ENCODE data around the gene EHBP1. TPM values are rescaled to one million over a fixed set of nuclear protein-coding genes. Genes with fewer than 3 reads are reported as not detected.
A peak's percentile ranks its signal among the peaks of the same experiment; 100 is the strongest.

EHBP1 gene
- total RNA-seq, 1 donor from 2014 or later = 46.5 TPM

DNA sequence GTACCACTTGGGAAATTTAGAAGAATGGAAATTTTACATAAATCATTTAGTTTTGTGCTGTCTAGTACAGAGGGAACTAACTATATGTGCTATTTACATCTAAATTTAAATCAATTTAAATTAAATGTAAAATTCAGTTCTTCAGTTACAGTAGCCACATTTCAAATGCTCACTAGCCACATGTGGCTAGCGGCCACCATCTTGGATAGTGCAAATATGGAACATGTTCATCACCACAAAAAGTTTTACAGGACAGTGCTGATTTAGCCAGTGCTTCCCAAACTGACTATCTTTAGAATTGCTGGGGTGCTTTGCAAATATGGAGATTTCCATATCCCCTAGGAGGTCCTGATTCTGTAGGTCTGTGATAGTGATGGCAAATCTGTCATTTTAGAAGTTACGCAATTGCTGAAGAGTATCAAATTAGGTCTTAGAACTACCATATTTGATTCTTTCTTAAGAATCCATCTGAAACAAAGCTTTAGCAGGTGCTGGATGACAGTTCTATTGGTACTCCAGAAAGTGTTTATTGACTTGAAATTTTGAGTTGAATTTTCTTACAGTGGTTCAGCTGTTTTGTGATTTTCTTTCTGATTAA is 12.8 kb downstream of the EHBP1 start:
- Mint-ChIP-seq H3K27ac (ENCODE audit: unreplicated experiment) (no peak overlapping the region), H3K4me3 (ENCODE audit: unreplicated experiment) (no peak overlapping the region), H3K36me3 (ENCODE audit: unreplicated experiment) (peaks cover 28% of the 10 kb centered on the region), H3K9me3 (ENCODE audit: unreplicated experiment) (peaks cover 9% of the 10 kb centered on the region), H3K27me3 (ENCODE audit: unreplicated experiment) (no peaks in the 10 kb centered on the region), H3K4me1 (ENCODE audit: unreplicated experiment) (peaks cover 2% of the 10 kb centered on the region)
- TF ChIP-seq CTCF (IDR thresholded peaks at IDR 0.05) = no peak
- DNase-seq (ENCODE audit: extremely low spot score, unreplicated experiment) = no peak

- Mint-ChIP-seq H3K9me3 (ENCODE audit: unreplicated experiment) (peaks cover 20% of the 10 kb centered on the region), H3K4me1 (ENCODE audit: unreplicated experiment) (peaks cover 8% of the 10 kb centered on the region), H3K27me3 (ENCODE audit: unreplicated experiment) (no peaks in the 10 kb centered on the region), H3K27ac (ENCODE audit: unreplicated experiment) (no peak overlapping the region), H3K36me3 (ENCODE audit: unreplicated experiment) (peaks cover 35% of the 10 kb centered on the region), H3K4me3 (ENCODE audit: unreplicated experiment) (no peak overlapping the region)
- no peak for TF ChIP-seq CTCF (IDR thresholded peaks at IDR 0.05)
- no peak for DNase-seq (ENCODE audit: extremely low spot score, unreplicated experiment)
Observed at GRCh38 chr2:62719757-62720156, 14.2 kb downstream of the EHBP1 start.

DNA sequence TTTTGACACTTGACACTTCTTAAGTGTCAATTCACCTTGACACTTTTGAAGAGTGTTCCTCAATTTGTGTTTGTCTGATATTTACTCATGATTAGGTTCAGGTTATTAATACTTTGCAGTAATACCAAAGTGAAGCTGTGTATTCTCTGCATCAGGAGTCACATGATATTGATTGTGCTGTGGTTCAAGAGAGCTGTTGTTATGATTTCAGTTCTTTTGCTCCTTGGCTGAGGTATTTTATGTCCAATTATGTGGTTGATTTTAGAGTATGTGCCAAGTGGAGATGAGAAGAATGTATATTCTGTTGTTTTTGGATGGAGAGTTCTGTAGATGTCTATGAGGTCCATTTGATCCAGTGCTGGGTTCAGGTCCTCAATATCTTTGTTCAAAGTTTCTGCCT is 17.2 kb downstream of the EHBP1 start:
- Mint-ChIP-seq H3K9me3 (ENCODE audit: unreplicated experiment) (peaks cover 20% of the 10 kb centered on the region), H3K4me1 (ENCODE audit: unreplicated experiment) (peaks cover 12% of the 10 kb centered on the region), H3K4me3 (ENCODE audit: unreplicated experiment) (no peak overlapping the region), H3K27me3 (ENCODE audit: unreplicated experiment) (no peaks in the 10 kb centered on the region), H3K36me3 (ENCODE audit: unreplicated experiment) (peaks cover 25% of the 10 kb centered on the region), H3K27ac (ENCODE audit: unreplicated experiment) (no peak overlapping the region)
- no peak for TF ChIP-seq CTCF (IDR thresholded peaks at IDR 0.05)
- no peak for DNase-seq (ENCODE audit: extremely low spot score, unreplicated experiment)

DNA sequence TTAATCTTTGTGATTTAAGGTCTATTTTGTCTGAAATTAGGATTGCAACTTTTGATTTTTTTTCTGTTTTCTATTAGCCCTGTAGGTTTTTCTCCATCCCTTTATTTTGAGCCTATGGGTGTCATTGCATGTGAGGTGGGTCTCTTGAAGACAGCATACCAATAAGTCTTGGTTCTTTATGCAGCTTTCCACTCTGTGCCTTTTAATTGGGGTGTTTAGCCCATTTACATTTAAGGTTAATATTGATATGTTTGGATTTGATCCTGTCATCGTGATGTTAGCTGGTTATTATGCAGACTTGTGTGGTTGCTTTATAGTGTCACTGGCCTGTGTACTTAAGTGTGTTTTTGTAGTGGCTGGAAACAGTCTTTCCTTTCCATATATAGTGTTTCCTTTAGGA is 17.7 kb downstream of the EHBP1 start:
- no peak overlapping the region for H3K27ac Mint-ChIP-seq (ENCODE audit: unreplicated experiment)
- H3K4me1 Mint-ChIP-seq (ENCODE audit: unreplicated experiment) = peaks cover 18% of the 10 kb centered on the region
- peaks cover 20% of the 10 kb centered on the region for H3K9me3 Mint-ChIP-seq (ENCODE audit: unreplicated experiment)
- no peak for DNase-seq (ENCODE audit: extremely low spot score, unreplicated experiment)
- TF ChIP-seq CTCF (IDR thresholded peaks at IDR 0.05) = no peak
- H3K36me3 Mint-ChIP-seq (ENCODE audit: unreplicated experiment) = peaks cover 25% of the 10 kb centered on the region
- no peak overlapping the region for H3K4me3 Mint-ChIP-seq (ENCODE audit: unreplicated experiment)
- no peaks in the 10 kb centered on the region for H3K27me3 Mint-ChIP-seq (ENCODE audit: unreplicated experiment)

- Mint-ChIP-seq H3K27me3 (ENCODE audit: unreplicated experiment) (no peaks in the 10 kb centered on the region), H3K4me1 (ENCODE audit: unreplicated experiment) (peaks cover 18% of the 10 kb centered on the region), H3K36me3 (ENCODE audit: unreplicated experiment) (peaks cover 23% of the 10 kb centered on the region), H3K4me3 (ENCODE audit: unreplicated experiment) (no peak overlapping the region), H3K27ac (ENCODE audit: unreplicated experiment) (peak overlapping the region; percentile 36), H3K9me3 (ENCODE audit: unreplicated experiment) (peaks cover 20% of the 10 kb centered on the region)
- no peak for TF ChIP-seq CTCF (IDR thresholded peaks at IDR 0.05)
- DNase-seq (ENCODE audit: extremely low spot score, unreplicated experiment) = no peak
Observed at GRCh38 chr2:62724106-62724505, 18.6 kb downstream of the EHBP1 start.

Data from osteocyte (in vitro differentiated cells).